Esophagus (tissue), 2 donors: ENCODE results near the gene TMEM109. TPM values are rescaled to one million over a fixed set of nuclear protein-coding genes. Genes with fewer than 3 reads are reported as not detected.
A peak's percentile ranks its signal among the peaks of the same experiment; 100 is the strongest.

Experiments used
- H3K27ac ChIP-seq, 2 donors: one replicate each; pipeline ENCODE4 v1.5.1; 2013; ENCODE audit warnings: low read depth in 2 of 2, mild to moderate bottlenecking in 2 of 2, inconsistent platforms in 1 of 2, low read length in 1 of 2, moderate library complexity in 1 of 2
- H3K27me3 ChIP-seq, 2 donors: one replicate each; pipeline ENCODE4 v1.6.1; 2013; ENCODE audit warnings: low read length in 2 of 2, control low read depth in 1 of 2, mild to moderate bottlenecking in 1 of 2; ENCODE audit not compliant: insufficient read depth in 2 of 2, control insufficient read depth in 1 of 2
- H3K36me3 ChIP-seq, 2 donors: one replicate each; pipeline ENCODE4 v1.6.1; 2013; ENCODE audit warnings: low read length in 1 of 2; ENCODE audit not compliant: control insufficient read depth in 2 of 2, insufficient read depth in 2 of 2
- H3K4me1 ChIP-seq, 2 donors: one replicate each; pipeline ENCODE4 v1.6.1; 2013; ENCODE audit warnings: low read length in 1 of 2; ENCODE audit not compliant: control insufficient read depth in 2 of 2, insufficient read depth in 2 of 2
- H3K4me3 ChIP-seq, 2 donors: one replicate each; pipeline ENCODE4 v1.5.1; 2013; ENCODE audit warnings: low read length in 2 of 2, mild to moderate bottlenecking in 2 of 2, low read depth in 1 of 2, moderate library complexity in 1 of 2
- H3K9me3 ChIP-seq, 2 donors: one replicate each; pipeline ENCODE4 v1.6.1; 2013; ENCODE audit warnings: mild to moderate bottlenecking in 2 of 2, low read depth in 1 of 2, low read length in 1 of 2, moderate library complexity in 1 of 2; ENCODE audit not compliant: control insufficient read depth in 2 of 2, insufficient read depth in 1 of 2
- WGBS, 2 donors: extraction: QIAGEN DNeasy Blood & Tissue Kit; methylation state at CpG; one replicate each; pipeline ENCODE4 v1.1.7; 2013; 5-methylcytosine and 5-hydroxymethylcytosine counted together
- polyA plus RNA-seq, 2 donors: library from polyadenylated mRNA; stranded (reverse); fragments of 200-250 nt; gene quantifications; one replicate each; pipeline ENCODE4 v1.2.3, GENCODE V29; 2013
- donor health status: healthy with polysubstance abuse.
- donor health status: Bipolar disorder and iron deficiency.

Gene TMEM109
- polyA plus RNA-seq, 2 donors, result 68.4 to 112 TPM

GRCh38 chr11:60971520-60971919 lies 57.6 kb downstream of the TMEM109 start, which contains the start of gene CD6:
TSS of gene CD6 (plus strand) at chr11:60971680. CDS start at chr11:60971866, 186 bp downstream.
- Histone ChIP-seq H3K9me3 (no peaks in the 10 kb centered on the region), H3K4me1 (no peaks in the 10 kb centered on the region), H3K27ac (peak within 1 kb of the TSS in 1 of 2 donors; percentile 40), H3K27me3 (no peaks in the 10 kb centered on the region), H3K36me3 (no peaks in the 10 kb centered on the region), H3K4me3 (peak within 1 kb of the TSS; percentile 5 to 38)
- WGBS, 2 donors, result 67 to 78% methylated on average over 16 of the region's 16 CpGs

GRCh38 chr11:60972182-60973030 lies 58.4 kb downstream of the TMEM109 start:
- peak overlapping the region; percentile 5 to 38 for H3K4me3 ChIP-seq
- peak overlapping the region in 1 of 2 donors; percentile 40 for H3K27ac ChIP-seq
- no peaks in the 10 kb centered on the region for H3K9me3 ChIP-seq
- H3K4me1 ChIP-seq, result no peaks in the 10 kb centered on the region
- H3K27me3 ChIP-seq, result no peaks in the 10 kb centered on the region
- WGBS, 2 donors, result 81 to 83% methylated on average over 15 of the region's 15 CpGs
- no peaks in the 10 kb centered on the region for H3K36me3 ChIP-seq

Other genes with a start within 250 kb of the TMEM109 start
- gene MS4A8, start 214.5 kb upstream of the TMEM109 start, polyA plus RNA-seq, result under 1 TPM in 1 of 2 donors, not detected in 1; 0.02 TPM
- gene MS4A18, start 189.4 kb upstream of the TMEM109 start, polyA plus RNA-seq, result not detected
- not detected for gene MS4A15, start 157.3 kb upstream of the TMEM109 start, polyA plus RNA-seq
- not detected for gene MS4A10, start 128.8 kb upstream of the TMEM109 start, polyA plus RNA-seq
- 10 to 100 TPM in 1 of 2 donors, 1 to 10 TPM in 1; 9.3 to 18.6 TPM for gene CCDC86, start 72.0 kb upstream of the TMEM109 start, polyA plus RNA-seq
- under 1 TPM; 0.26 to 0.41 TPM for gene PTGDR2, start 58.2 kb upstream of the TMEM109 start, polyA plus RNA-seq
- gene ZP1, start 46.6 kb upstream of the TMEM109 start, polyA plus RNA-seq, result under 1 TPM; 0.06 to 0.08 TPM
- 10 to 100 TPM; 55.1 to 78.2 TPM for gene PRPF19, start 7.6 kb upstream of the TMEM109 start, polyA plus RNA-seq
- 10 to 100 TPM in 1 of 2 donors, 1 to 10 TPM in 1; 8.1 to 37.4 TPM for gene TMEM132A, start 10.3 kb downstream of the TMEM109 start, polyA plus RNA-seq
- 1 to 10 TPM; 6.5 to 9.7 TPM for gene SLC15A3, start 38.0 kb downstream of the TMEM109 start, polyA plus RNA-seq
- gene CD6, start 57.5 kb downstream of the TMEM109 start, polyA plus RNA-seq, result 1 to 10 TPM; 1.3 to 1.4 TPM
- under 1 TPM; 0.39 to 0.52 TPM for gene CD5, start 188.3 kb downstream of the TMEM109 start, polyA plus RNA-seq
- gene VPS37C, start 247.3 kb downstream of the TMEM109 start, polyA plus RNA-seq, result 10 to 100 TPM; 14.7 to 18.6 TPM